ENCODE measurements around the gene MXRA7.
"Not testable (repeated sequence)": the region's sequence is repeated elsewhere in the genome, so short reads cannot be mapped to it uniquely, and the experiment has no call there.

MXRA7 gene

GRCh38 chr17:76731800-76732733 lies 21.3 kb upstream of the MXRA7 start:
- Histone ChIP-seq H3K36me3 (replicated peaks in 1 of 2; ENCODE audit: control insufficient read depth in 2 of 2, insufficient read depth in 2 of 2, low read length in 2 of 2) (peaks cover 17 to 72% of the 10 kb centered on the region in 2 donors), H3K4me1 (ENCODE audit: control insufficient read depth in 2 of 2, insufficient read depth in 1 of 2, low read depth in 1 of 2, low read length in 2 of 2) (peaks cover 8 to 29% of the 10 kb centered on the region in 2 donors)
- not testable (repeated sequence) for H3K4ac ChIP-seq (ENCODE audit: low read length); H3K4me3 ChIP-seq (ENCODE audit: low read length in 2 of 2); H2AFZ ChIP-seq (ENCODE audit: low read length); H3K14ac ChIP-seq (ENCODE audit: low read length); H3K27ac ChIP-seq (replicated peaks; ENCODE audit: low read length); H3K23ac ChIP-seq (ENCODE audit: low read depth, low read length, poor library complexity); H2BK5ac ChIP-seq (ENCODE audit: low read length); DNase-seq (ENCODE audit: low spot score); H3K27me3 ChIP-seq (ENCODE audit: control insufficient read depth in 3 of 3, insufficient read depth in 3 of 3, low read depth in 1 of 3, low read length in 3 of 3); H3K9me3 ChIP-seq (replicated peaks in 1 of 2; ENCODE audit: control insufficient read depth in 2 of 2, insufficient read depth in 1 of 2, low read depth in 1 of 2, low read length in 2 of 2); H4K91ac ChIP-seq (ENCODE audit: low read depth, low read length, poor library complexity); H3K4me2 ChIP-seq (ENCODE audit: insufficient read depth, low read length, poor library complexity, severe bottlenecking); H4K8ac ChIP-seq (ENCODE audit: low read depth, low read length); H3K79me1 ChIP-seq (ENCODE audit: low read depth, low read length); H2BK12ac ChIP-seq (ENCODE audit: low read length); H3K9ac ChIP-seq (ENCODE audit: low read depth, low read length, poor library complexity); H3K18ac ChIP-seq (ENCODE audit: low read length); H2BK15ac ChIP-seq (ENCODE audit: low read length); H2AK5ac ChIP-seq (ENCODE audit: low read depth, low read length); H2BK120ac ChIP-seq (ENCODE audit: low read depth, low read length)
- no CpG with 5 or more reads among the region's 13 CpGs for WGBS, 2 donors (ENCODE audit: extremely low coverage in 2 of 2, insufficient read length in 2 of 2, insufficient replicate concordance in 1 of 2)

GRCh38 chr17:76727745-76728456 lies 17.1 kb upstream of the MXRA7 start:
- Histone ChIP-seq H3K9ac (ENCODE audit: low read depth, low read length, poor library complexity) (peak overlapping the region; percentile 7), H2AK5ac (ENCODE audit: low read depth, low read length) (no peak overlapping the region), H3K27me3 (ENCODE audit: control insufficient read depth in 3 of 3, insufficient read depth in 3 of 3, low read depth in 1 of 3, low read length in 3 of 3) (no peaks in the 10 kb centered on the region), H3K36me3 (replicated peaks in 1 of 2; ENCODE audit: control insufficient read depth in 2 of 2, insufficient read depth in 2 of 2, low read length in 2 of 2) (peaks cover 9 to 59% of the 10 kb centered on the region in 2 donors), H3K4me3 (ENCODE audit: low read length in 2 of 2) (peak overlapping the region in 1 of 2 donors; percentile 100), H2BK5ac (ENCODE audit: low read length) (no peak overlapping the region), H3K4me2 (ENCODE audit: insufficient read depth, low read length, poor library complexity, severe bottlenecking) (no peak overlapping the region), H3K4ac (ENCODE audit: low read length) (no peak overlapping the region), H4K91ac (ENCODE audit: low read depth, low read length, poor library complexity) (no peak overlapping the region), H3K18ac (ENCODE audit: low read length) (no peak overlapping the region), H2BK15ac (ENCODE audit: low read length) (no peak overlapping the region), H4K8ac (ENCODE audit: low read depth, low read length) (no peak overlapping the region), H3K27ac (replicated peaks; ENCODE audit: low read length) (no peak overlapping the region), H2BK120ac (ENCODE audit: low read depth, low read length) (no peak overlapping the region), H3K23ac (ENCODE audit: low read depth, low read length, poor library complexity) (peak overlapping the region; percentile 8), H3K4me1 (ENCODE audit: control insufficient read depth in 2 of 2, insufficient read depth in 1 of 2, low read depth in 1 of 2, low read length in 2 of 2) (peaks cover 5 to 11% of the 10 kb centered on the region in 2 donors), H2AFZ (ENCODE audit: low read length) (no peak overlapping the region), H3K79me1 (ENCODE audit: low read depth, low read length) (peaks cover 6% of the 10 kb centered on the region), H3K14ac (ENCODE audit: low read length) (no peak overlapping the region), H2BK12ac (ENCODE audit: low read length) (no peak overlapping the region), H3K9me3 (replicated peaks in 1 of 2; ENCODE audit: control insufficient read depth in 2 of 2, insufficient read depth in 1 of 2, low read depth in 1 of 2, low read length in 2 of 2) (no peaks in the 10 kb centered on the region)
- no peak for DNase-seq (ENCODE audit: low spot score)
- WGBS, 2 donors (ENCODE audit: extremely low coverage in 2 of 2, insufficient read length in 2 of 2, insufficient replicate concordance in 1 of 2): no CpG with 5 or more reads among the region's 18 CpGs

- Histone ChIP-seq H3K4me1 (ENCODE audit: control insufficient read depth in 2 of 2, insufficient read depth in 1 of 2, low read depth in 1 of 2, low read length in 2 of 2) (peaks cover 5 to 11% of the 10 kb centered on the region in 2 donors), H3K9ac (ENCODE audit: low read depth, low read length, poor library complexity) (peak within 1 kb of the TSS; percentile 95), H3K27me3 (ENCODE audit: control insufficient read depth in 3 of 3, insufficient read depth in 3 of 3, low read depth in 1 of 3, low read length in 3 of 3) (no peaks in the 10 kb centered on the region), H3K9me3 (replicated peaks in 1 of 2; ENCODE audit: control insufficient read depth in 2 of 2, insufficient read depth in 1 of 2, low read depth in 1 of 2, low read length in 2 of 2) (no peaks in the 10 kb centered on the region), H4K8ac (ENCODE audit: low read depth, low read length) (peak within 1 kb of the TSS; percentile 65), H2AFZ (ENCODE audit: low read length) (peak within 1 kb of the TSS; percentile 98), H3K14ac (ENCODE audit: low read length) (peak within 1 kb of the TSS; percentile 100), H3K23ac (ENCODE audit: low read depth, low read length, poor library complexity) (peak within 1 kb of the TSS; percentile 98), H4K91ac (ENCODE audit: low read depth, low read length, poor library complexity) (no peak within 1 kb of the TSS), H3K4me3 (ENCODE audit: low read length in 2 of 2) (peak within 1 kb of the TSS; percentile 97 to 100), H3K79me1 (ENCODE audit: low read depth, low read length) (peaks cover 6% of the 10 kb centered on the region), H3K4me2 (ENCODE audit: insufficient read depth, low read length, poor library complexity, severe bottlenecking) (peak within 1 kb of the TSS; percentile 86), H2BK15ac (ENCODE audit: low read length) (peak within 1 kb of the TSS; percentile 64), H2BK12ac (ENCODE audit: low read length) (no peak within 1 kb of the TSS), H3K4ac (ENCODE audit: low read length) (no peak within 1 kb of the TSS), H2BK5ac (ENCODE audit: low read length) (peak within 1 kb of the TSS; percentile 90), H3K36me3 (replicated peaks in 1 of 2; ENCODE audit: control insufficient read depth in 2 of 2, insufficient read depth in 2 of 2, low read length in 2 of 2) (peaks cover 10 to 56% of the 10 kb centered on the region in 2 donors), H3K27ac (replicated peaks; ENCODE audit: low read length) (peak within 1 kb of the TSS; percentile 87), H2BK120ac (ENCODE audit: low read depth, low read length) (peak within 1 kb of the TSS; percentile 72), H2AK5ac (ENCODE audit: low read depth, low read length) (peak within 1 kb of the TSS; percentile 81), H3K18ac (ENCODE audit: low read length) (peak within 1 kb of the TSS; percentile 99)
- no CpG with 5 or more reads among the region's 71 CpGs for WGBS, 2 donors (ENCODE audit: extremely low coverage in 2 of 2, insufficient read length in 2 of 2, insufficient replicate concordance in 1 of 2)
- peak; percentile 53 for DNase-seq (ENCODE audit: low spot score)
These were observed 16.3 kb upstream of the MXRA7 start, which contains the start of gene METTL23 for GRCh38 chr17:76726776-76727718. METTL23 (plus strand) TSS chr17:76726839; CDS start chr17:76729711, 2,872 bp downstream.
